Uterus (tissue), 4 donors: ENCODE data around the gene PLCD4. TPM values are rescaled to one million over a fixed set of nuclear protein-coding genes. Genes with fewer than 3 reads are reported as not detected.

ENCODE experiments used
- DNase-seq, 2 donors: peaks; one replicate each; pipeline ENCODE4 v3.0.0-alpha.2; 2019 to 2020
- H3K27ac ChIP-seq, 2 donors: fragments of 200-600 bp; sonication (generic); 1 replicate in 1 of 2; 2 replicates in 1 of 2; pipeline ENCODE4 v1.5.1; 2016 to 2018
- H3K27me3 ChIP-seq, 2 donors: fragments of 200-600 bp; sonication (generic); one replicate each; pipeline ENCODE4 v1.5.1; 2018 to 2019; ENCODE audit warnings: control low read depth in 1 of 2
- H3K36me3 ChIP-seq, 2 donors: fragments of 200-600 bp; sonication (generic); one replicate each; pipeline ENCODE4 v1.5.1; 2019; ENCODE audit warnings: control low read depth in 1 of 2
- H3K4me1 ChIP-seq, 2 donors: fragments of 200-600 bp; sonication (generic); one replicate each; pipeline ENCODE4 v1.5.1; 2018 to 2019; ENCODE audit warnings: control low read depth in 1 of 2
- H3K4me3 ChIP-seq, 2 donors: fragments of 200-600 bp; sonication (generic); 1 replicate in 1 of 2; 2 replicates in 1 of 2; pipeline ENCODE4 v1.5.1; 2018 to 2019; ENCODE audit warnings: mild to moderate bottlenecking in 1 of 2
- H3K9me3 ChIP-seq, 2 donors: fragments of 200-600 bp; sonication (generic); one replicate each; pipeline ENCODE4 v1.5.1; 2019; ENCODE audit warnings: control low read depth in 1 of 2
- POLR2A ChIP-seq, 2 donors: fragments of 450-650 bp; IDR thresholded peaks; one replicate each; pipeline ENCODE4 v1.6.1; 2016; ENCODE audit warnings: antibody characterized with exemption in 2 of 2, mild to moderate bottlenecking in 1 of 2, moderate library complexity in 1 of 2
- intact Hi-C: fragments of 100-400 bp; cut with DNase I; formaldehyde crosslinking; loops from one replicate; pipeline ENCODE4 v1.15.1; 2023; ENCODE audit warnings: low total_unique reads
- total RNA-seq, 4 donors: library from RNA; depleted of rRNA in 3 of 4; stranded (reverse); fragments of >200 nt in 3 of 4; gene quantifications; one replicate each; pipeline versions ENCODE4 v1.1.0 to v1.2.4, GENCODE V29; 2014 to 2023
- TF ChIP-seq, protein P1 (sequence below), 4 experiments: fragments of 200-600 bp in 2 of 4; fragments of 450-650 bp in 2 of 4; sonication (generic) in 2 of 4; IDR thresholded peaks; one replicate each; pipeline ENCODE4 v1.5.1; 2016 to 2019; ENCODE audit warnings: antibody characterized with exemption in 4 of 4, mild to moderate bottlenecking in 2 of 4, moderate library complexity in 1 of 4
- donor health status: DM: yes; HTN: yes; CAD: no.

Gene PLCD4
- total RNA-seq, 4 donors from 2014 or later: 0.26 to 2.4 (median 1.2) TPM; not detected in 1

DNA sequence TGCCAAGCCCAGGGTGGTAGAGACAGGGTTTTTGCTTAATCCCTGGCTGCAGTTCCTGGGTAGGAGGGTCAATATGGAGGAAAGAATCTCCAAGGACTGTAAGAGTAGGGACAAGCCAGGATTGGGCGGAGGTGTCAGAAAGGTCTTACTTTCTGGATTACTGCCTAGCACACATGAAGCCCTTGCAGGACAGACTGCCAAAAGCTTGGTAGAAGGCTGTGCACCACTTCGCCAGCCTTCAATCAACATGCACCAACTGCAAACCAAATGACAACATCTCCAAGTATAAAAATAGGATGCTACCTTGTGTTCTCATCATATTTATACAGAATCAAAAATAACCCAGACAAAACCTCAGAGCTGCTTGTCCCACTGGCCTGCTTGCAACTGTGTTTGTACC is 48.1 kb downstream of the PLCD4 start:
- intact Hi-C loops: no loop called here
- Histone ChIP-seq H3K27ac (no peak overlapping the region), H3K9me3 (no peaks in the 10 kb centered on the region), H3K4me3 (no peak overlapping the region), H3K36me3 (no peaks in the 10 kb centered on the region), H3K27me3 (no peaks in the 10 kb centered on the region), H3K4me1 (peaks cover 0 to 8% of the 10 kb centered on the region in 2 donors)
- TF ChIP-seq, protein P1, sequence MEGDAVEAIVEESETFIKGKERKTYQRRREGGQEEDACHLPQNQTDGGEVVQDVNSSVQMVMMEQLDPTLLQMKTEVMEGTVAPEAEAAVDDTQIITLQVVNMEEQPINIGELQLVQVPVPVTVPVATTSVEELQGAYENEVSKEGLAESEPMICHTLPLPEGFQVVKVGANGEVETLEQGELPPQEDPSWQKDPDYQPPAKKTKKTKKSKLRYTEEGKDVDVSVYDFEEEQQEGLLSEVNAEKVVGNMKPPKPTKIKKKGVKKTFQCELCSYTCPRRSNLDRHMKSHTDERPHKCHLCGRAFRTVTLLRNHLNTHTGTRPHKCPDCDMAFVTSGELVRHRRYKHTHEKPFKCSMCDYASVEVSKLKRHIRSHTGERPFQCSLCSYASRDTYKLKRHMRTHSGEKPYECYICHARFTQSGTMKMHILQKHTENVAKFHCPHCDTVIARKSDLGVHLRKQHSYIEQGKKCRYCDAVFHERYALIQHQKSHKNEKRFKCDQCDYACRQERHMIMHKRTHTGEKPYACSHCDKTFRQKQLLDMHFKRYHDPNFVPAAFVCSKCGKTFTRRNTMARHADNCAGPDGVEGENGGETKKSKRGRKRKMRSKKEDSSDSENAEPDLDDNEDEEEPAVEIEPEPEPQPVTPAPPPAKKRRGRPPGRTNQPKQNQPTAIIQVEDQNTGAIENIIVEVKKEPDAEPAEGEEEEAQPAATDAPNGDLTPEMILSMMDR (IDR thresholded peaks at IDR 0.05): no peak
- no peak for TF ChIP-seq POLR2A (IDR thresholded peaks at IDR 0.05)
- no peak for DNase-seq

DNA sequence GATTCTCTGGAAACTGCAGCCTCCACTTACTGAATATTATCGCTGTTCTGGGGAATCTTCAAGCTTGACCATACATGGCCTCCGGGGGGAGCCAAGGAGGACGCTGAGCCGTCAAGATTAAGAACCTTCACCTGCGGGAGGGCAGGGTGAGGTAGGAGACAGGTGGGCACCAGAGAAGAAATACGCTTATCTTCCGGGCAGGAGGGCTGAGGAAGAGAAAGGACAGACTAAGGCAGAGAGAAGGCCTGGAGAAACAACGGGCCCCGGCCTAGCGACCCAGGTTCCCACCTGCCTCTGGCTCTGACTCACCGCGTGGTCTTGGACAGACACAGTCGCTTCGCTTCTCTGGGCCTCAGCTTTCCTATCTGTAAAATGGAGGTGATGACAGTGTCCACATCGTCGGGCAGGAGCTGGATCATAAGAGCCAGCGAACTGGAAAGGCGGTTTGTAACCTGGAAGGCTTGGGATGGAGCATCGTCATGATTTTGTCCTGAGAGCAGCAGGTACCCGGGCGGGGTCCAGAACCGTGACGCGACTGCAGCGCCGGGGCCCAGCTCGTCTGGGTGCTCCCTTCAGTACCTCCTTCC is 51.1 kb downstream of the PLCD4 start:
- intact Hi-C loops: no loop called here
- DNase-seq: no peak
- peak overlapping the region; percentile 69 to 79 for H3K27ac ChIP-seq
- no peaks in the 10 kb centered on the region for H3K27me3 ChIP-seq
- TF ChIP-seq, protein P1 (IDR thresholded peaks at IDR 0.05): no peak
- no peak for TF ChIP-seq POLR2A (IDR thresholded peaks at IDR 0.05)
- peaks cover 0 to 10% of the 10 kb centered on the region in 2 donors for H3K4me1 ChIP-seq
- no peaks in the 10 kb centered on the region for H3K36me3 ChIP-seq
- no peaks in the 10 kb centered on the region for H3K9me3 ChIP-seq
- H3K4me3 ChIP-seq: peak overlapping the region; percentile 93 to 95

DNA sequence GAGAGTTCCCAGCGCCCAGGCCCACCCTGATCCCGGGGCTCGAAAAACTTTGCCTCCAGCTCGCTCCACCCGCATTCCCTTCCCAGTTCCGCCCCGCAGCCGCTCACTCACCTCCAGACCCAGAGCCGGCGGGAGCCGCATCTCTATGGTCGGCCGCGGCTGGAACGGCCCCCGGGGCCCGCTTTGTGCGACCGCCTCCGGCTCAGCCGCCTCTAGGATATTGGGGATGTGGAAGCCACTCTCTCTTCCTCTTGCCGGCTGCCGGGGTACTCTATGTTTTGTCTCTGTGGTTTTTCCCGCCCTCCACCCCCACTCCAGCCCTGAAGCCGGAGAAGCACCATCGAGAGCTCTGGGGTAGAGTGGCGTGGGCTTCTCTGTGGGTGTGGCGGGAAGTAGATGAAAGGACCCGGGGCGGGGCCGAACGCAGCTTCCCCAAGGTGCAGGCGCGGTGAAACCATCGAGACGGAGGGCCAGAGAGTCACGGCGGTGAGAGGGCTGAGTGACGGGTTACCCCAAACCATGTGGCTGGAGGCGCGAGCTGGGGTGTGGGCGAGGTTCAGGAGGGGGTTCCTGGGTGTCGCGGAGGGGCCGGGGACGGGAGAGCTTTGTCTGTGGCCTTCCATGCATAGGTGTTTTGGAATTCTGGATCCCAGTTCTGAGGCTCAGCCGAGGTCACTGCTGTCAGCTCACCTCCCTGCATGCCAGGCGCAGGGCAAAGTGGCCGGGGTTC is 51.7 kb downstream of the PLCD4 start, which contains the start of the genes BCS1L and ZNF142:
BCS1L (plus strand) TSS at position 426 of the 730 bp plus-strand sequence. CDS start 1,305 bp downstream, outside the sequence.
ZNF142 (minus strand) TSS at position 366 of the 730 bp plus-strand sequence. CDS start 3,194 bp downstream, outside the sequence.
- H3K4me1 ChIP-seq: peaks cover 0 to 10% of the 10 kb centered on the region in 2 donors
- no peaks in the 10 kb centered on the region for H3K27me3 ChIP-seq
- DNase-seq: peak; percentile 86 to 91
- peak within 1 kb of the TSS; percentile 93 to 95 for H3K4me3 ChIP-seq
- TF ChIP-seq, protein P1 (IDR thresholded peaks at IDR 0.05): peak in 1 of 4 experiments; percentile 22
- peak in 1 of 2 donors; percentile 17 for TF ChIP-seq POLR2A (IDR thresholded peaks at IDR 0.05)
- H3K36me3 ChIP-seq: no peaks in the 10 kb centered on the region
- peak within 1 kb of the TSS; percentile 69 to 79 for H3K27ac ChIP-seq
- intact Hi-C loops: no loop called here
- H3K9me3 ChIP-seq: no peaks in the 10 kb centered on the region

DNA sequence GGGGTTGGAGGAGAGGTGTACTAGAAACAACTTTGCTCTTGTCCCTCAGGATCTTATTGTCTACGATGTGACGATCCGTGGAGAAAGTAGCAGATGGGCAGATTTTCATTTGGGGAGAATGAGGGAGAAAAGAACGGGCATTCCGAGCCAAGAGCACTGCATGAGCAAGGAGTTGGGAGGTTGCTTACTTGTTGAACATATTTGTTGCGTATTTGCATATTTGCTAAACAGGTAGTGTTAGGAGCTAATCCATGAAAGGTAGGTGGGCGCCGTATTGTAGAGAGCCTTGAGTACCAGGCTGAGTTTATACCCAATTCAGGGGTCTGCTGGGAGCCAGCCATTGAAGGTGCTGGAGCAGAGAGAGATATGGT is 52.3 kb downstream of the PLCD4 start:
- intact Hi-C loops: no loop called here
- no peak for TF ChIP-seq POLR2A (IDR thresholded peaks at IDR 0.05)
- TF ChIP-seq, protein P1 (IDR thresholded peaks at IDR 0.05): no peak
- H3K36me3 ChIP-seq: no peaks in the 10 kb centered on the region
- peak overlapping the region; percentile 93 to 95 for H3K4me3 ChIP-seq
- H3K27ac ChIP-seq: peak overlapping the region; percentile 69 to 79
- DNase-seq: no peak
- peaks cover 0 to 10% of the 10 kb centered on the region in 2 donors for H3K4me1 ChIP-seq
- no peaks in the 10 kb centered on the region for H3K27me3 ChIP-seq
- no peaks in the 10 kb centered on the region for H3K9me3 ChIP-seq

DNA sequence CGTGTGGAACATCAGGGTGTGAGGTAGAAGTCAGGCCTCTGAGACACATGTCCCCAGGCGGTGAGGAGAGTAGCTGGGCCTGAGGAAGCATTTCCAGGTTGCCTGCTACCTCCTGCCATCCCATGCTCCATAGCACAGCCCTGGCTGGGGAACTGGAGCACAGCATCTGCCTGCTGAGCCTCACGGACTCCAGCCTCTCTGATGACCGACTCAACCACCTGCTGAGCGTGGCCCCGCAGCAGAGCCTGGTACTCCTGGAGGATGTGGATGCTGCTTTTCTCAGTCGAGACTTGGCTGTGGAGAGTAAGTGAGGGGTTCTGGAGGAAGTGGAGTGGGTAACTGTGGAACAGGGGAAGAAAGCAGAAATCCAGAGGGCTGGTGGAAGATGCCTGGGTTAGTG is 54.7 kb downstream of the PLCD4 start:
- no peaks in the 10 kb centered on the region for H3K36me3 ChIP-seq
- TF ChIP-seq, protein P1 (IDR thresholded peaks at IDR 0.05): no peak
- TF ChIP-seq POLR2A (IDR thresholded peaks at IDR 0.05): no peak
- H3K4me1 ChIP-seq: peaks cover 0 to 10% of the 10 kb centered on the region in 2 donors
- H3K27ac ChIP-seq: no peak overlapping the region
- H3K9me3 ChIP-seq: no peaks in the 10 kb centered on the region
- intact Hi-C loops: no loop called here
- no peak for DNase-seq
- no peak overlapping the region for H3K4me3 ChIP-seq
- no peaks in the 10 kb centered on the region for H3K27me3 ChIP-seq
